ENCODE measurements around the gene WDFY4. TPM values are rescaled to one million over a fixed set of nuclear protein-coding genes. Genes with fewer than 3 reads are reported as not detected.

Gene WDFY4
- total RNA-seq, 4 donors from 2014 or later = 0.60 to 20.6 (median 5.1) TPM

- TF ChIP-seq CTCF (IDR thresholded peaks at IDR 0.05) = no peak
- TF ChIP-seq POLR2A (IDR thresholded peaks at IDR 0.05) = no peak
- no peak for TF ChIP-seq EP300 (IDR thresholded peaks at IDR 0.05; ENCODE audit: low read depth)
- H3K36me3 ChIP-seq = no peaks in the 10 kb centered on the region
- no peak for DNase-seq
- no peaks in the 10 kb centered on the region for H3K27me3 ChIP-seq
- in situ Hi-C loops (cut with MboI; ENCODE audit: low pct_ligation_motif_present in 1 of 4, low pct_unique_long_range_greater_than_20kb in 1 of 4, low sequenced_read_pairs in 3 of 4) = no loop called here
- WGBS, 2 donors (ENCODE audit: low coverage in 1 of 2) = 62 to 100% methylated on average over 1 to 2 of the region's 2 CpGs
- no peak overlapping the region for H3K27ac ChIP-seq
- intact Hi-C loops (cut with DNase I; ENCODE audit: low total_unique reads) = no loop called here
- no peak overlapping the region for H3K4me3 ChIP-seq
- H3K4me1 ChIP-seq = no peaks in the 10 kb centered on the region
- H3K9me3 ChIP-seq = no peaks in the 10 kb centered on the region
These were observed 160.8 kb downstream of the WDFY4 start for GRCh38 chr10:48845512-48845911.

- intact Hi-C loops (cut with DNase I; ENCODE audit: low total_unique reads) = no loop called here
These were observed 163.0 kb downstream of the WDFY4 start for GRCh38 chr10:48847691-48848090.

GRCh38 chr10:48856855-48857254 is 172.2 kb downstream of the WDFY4 start:
- Histone ChIP-seq H3K27me3 (no peaks in the 10 kb centered on the region), H3K4me1 (no peaks in the 10 kb centered on the region), H3K4me3 (no peak overlapping the region), H3K36me3 (no peaks in the 10 kb centered on the region), H3K9me3 (peaks cover 0 to 3% of the 10 kb centered on the region in 2 donors), H3K27ac (no peak overlapping the region)
- in situ Hi-C loops (cut with MboI; ENCODE audit: low pct_ligation_motif_present in 1 of 4, low pct_unique_long_range_greater_than_20kb in 1 of 4, low sequenced_read_pairs in 3 of 4) (no loop called here), intact Hi-C loops (cut with DNase I; ENCODE audit: low total_unique reads) (no loop called here)
- no peak for TF ChIP-seq POLR2AphosphoS5 (IDR thresholded peaks at IDR 0.05)
- no peak for TF ChIP-seq EP300 (IDR thresholded peaks at IDR 0.05; ENCODE audit: low read depth)
- TF ChIP-seq POLR2A (IDR thresholded peaks at IDR 0.05) = no peak
- DNase-seq = no peak

More at GRCh38 chr10:48847691-48848090, 163.0 kb downstream of the WDFY4 start:
- Histone ChIP-seq H3K27ac (no peak overlapping the region), H3K4me1 (no peaks in the 10 kb centered on the region), H3K4me3 (no peak overlapping the region), H3K27me3 (no peaks in the 10 kb centered on the region), H3K36me3 (no peaks in the 10 kb centered on the region), H3K9me3 (no peaks in the 10 kb centered on the region)
- TF ChIP-seq POLR2AphosphoS5 (IDR thresholded peaks at IDR 0.05) = no peak
- no peak for TF ChIP-seq POLR2A (IDR thresholded peaks at IDR 0.05)
- no peak for TF ChIP-seq EP300 (IDR thresholded peaks at IDR 0.05; ENCODE audit: low read depth)
- no peak for TF ChIP-seq CTCF (IDR thresholded peaks at IDR 0.05)
- WGBS, 2 donors (ENCODE audit: low coverage in 1 of 2) = 84 to 89% methylated on average over 5 of the region's 5 CpGs
- in situ Hi-C loops (cut with MboI; ENCODE audit: low pct_ligation_motif_present in 1 of 4, low pct_unique_long_range_greater_than_20kb in 1 of 4, low sequenced_read_pairs in 3 of 4) = no loop called here
- DNase-seq = no peak

GRCh38 chr10:48872234-48872633 is 187.6 kb downstream of the WDFY4 start:
- in situ Hi-C loops (cut with MboI; ENCODE audit: low pct_ligation_motif_present in 1 of 4, low pct_unique_long_range_greater_than_20kb in 1 of 4, low sequenced_read_pairs in 3 of 4) = no loop called here
- Histone ChIP-seq H3K27ac (no peak overlapping the region), H3K27me3 (no peaks in the 10 kb centered on the region), H3K9me3 (no peaks in the 10 kb centered on the region), H3K4me1 (no peaks in the 10 kb centered on the region), H3K4me3 (no peak overlapping the region), H3K36me3 (no peaks in the 10 kb centered on the region)
- no peak for DNase-seq
- intact Hi-C loops (cut with DNase I; ENCODE audit: low total_unique reads) = no loop called here
- TF ChIP-seq POLR2AphosphoS5 (IDR thresholded peaks at IDR 0.05) = no peak
- TF ChIP-seq CTCF (IDR thresholded peaks at IDR 0.05) = no peak
- TF ChIP-seq EP300 (IDR thresholded peaks at IDR 0.05; ENCODE audit: low read depth) = no peak
- no peak for TF ChIP-seq POLR2A (IDR thresholded peaks at IDR 0.05)
- 76 to 92% methylated on average over 1 of the region's 1 CpG for WGBS, 2 donors (ENCODE audit: low coverage in 1 of 2)

- H3K9me3 ChIP-seq = no peaks in the 10 kb centered on the region
- intact Hi-C loops (cut with DNase I; ENCODE audit: low total_unique reads) = no loop called here
- no peaks in the 10 kb centered on the region for H3K36me3 ChIP-seq
- H3K27me3 ChIP-seq = no peaks in the 10 kb centered on the region
- H3K4me3 ChIP-seq = no peak overlapping the region
- H3K27ac ChIP-seq = no peak overlapping the region
- TF ChIP-seq CTCF (IDR thresholded peaks at IDR 0.05) (no peak), POLR2AphosphoS5 (IDR thresholded peaks at IDR 0.05) (no peak), POLR2A (IDR thresholded peaks at IDR 0.05) (no peak), EP300 (IDR thresholded peaks at IDR 0.05; ENCODE audit: low read depth) (no peak)
- in situ Hi-C loops (cut with MboI; ENCODE audit: low pct_ligation_motif_present in 1 of 4, low pct_unique_long_range_greater_than_20kb in 1 of 4, low sequenced_read_pairs in 3 of 4) = loop anchor here in 1 of 4 donors (25.0 kb wide), 1 partner anchor 284 kb away; no protein-coding TSS in a partner anchor
- DNase-seq = no peak
- 87% methylated on average over 3 of the region's 3 CpGs; no CpG with 5 or more reads in 1 of the 2 donors for WGBS, 2 donors (ENCODE audit: low coverage in 1 of 2)
- no peaks in the 10 kb centered on the region for H3K4me1 ChIP-seq
These were observed 193.4 kb downstream of the WDFY4 start for GRCh38 chr10:48878091-48878490.
